Lower leg skin (tissue), 3 donors: ENCODE data around the gene NCMAP.

ENCODE experiments used
- POLR2A ChIP-seq, 2 donors: fragments of 450-650 bp; IDR thresholded peaks; one replicate each; pipeline ENCODE4 v1.6.1; 2016 to 2017; ENCODE audit warnings: antibody characterized with exemption in 2 of 2, mild to moderate bottlenecking in 1 of 2, moderate library complexity in 1 of 2
- TF ChIP-seq, protein P1 (sequence below), 3 donors: fragments of 450-650 bp; IDR thresholded peaks; one replicate each; pipeline ENCODE4 v1.5.1; 2016; ENCODE audit warnings: antibody characterized with exemption in 3 of 3, mild to moderate bottlenecking in 3 of 3, moderate library complexity in 2 of 3

DNA sequence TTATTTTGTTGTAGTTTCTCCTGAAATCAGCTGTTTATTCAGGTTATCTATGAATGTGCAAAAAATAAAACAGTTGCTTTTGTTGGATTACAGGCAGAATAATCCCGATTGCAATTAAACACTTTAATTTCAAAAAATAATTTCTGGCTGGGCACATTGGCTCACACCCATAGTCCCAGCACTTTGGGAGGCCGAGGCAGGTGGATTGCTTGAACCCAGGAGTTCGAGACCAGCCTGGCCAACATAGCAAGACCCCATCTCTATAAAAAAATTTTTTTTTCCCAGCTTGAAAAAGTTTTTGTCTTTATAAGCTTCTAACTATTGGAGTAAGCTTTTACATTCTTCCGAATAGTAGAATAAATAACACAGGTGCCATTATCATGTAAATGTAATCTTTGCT, 38.0 kb upstream of the NCMAP start:
- TF ChIP-seq POLR2A (IDR thresholded peaks at IDR 0.05), result no peak
- TF ChIP-seq, protein P1, sequence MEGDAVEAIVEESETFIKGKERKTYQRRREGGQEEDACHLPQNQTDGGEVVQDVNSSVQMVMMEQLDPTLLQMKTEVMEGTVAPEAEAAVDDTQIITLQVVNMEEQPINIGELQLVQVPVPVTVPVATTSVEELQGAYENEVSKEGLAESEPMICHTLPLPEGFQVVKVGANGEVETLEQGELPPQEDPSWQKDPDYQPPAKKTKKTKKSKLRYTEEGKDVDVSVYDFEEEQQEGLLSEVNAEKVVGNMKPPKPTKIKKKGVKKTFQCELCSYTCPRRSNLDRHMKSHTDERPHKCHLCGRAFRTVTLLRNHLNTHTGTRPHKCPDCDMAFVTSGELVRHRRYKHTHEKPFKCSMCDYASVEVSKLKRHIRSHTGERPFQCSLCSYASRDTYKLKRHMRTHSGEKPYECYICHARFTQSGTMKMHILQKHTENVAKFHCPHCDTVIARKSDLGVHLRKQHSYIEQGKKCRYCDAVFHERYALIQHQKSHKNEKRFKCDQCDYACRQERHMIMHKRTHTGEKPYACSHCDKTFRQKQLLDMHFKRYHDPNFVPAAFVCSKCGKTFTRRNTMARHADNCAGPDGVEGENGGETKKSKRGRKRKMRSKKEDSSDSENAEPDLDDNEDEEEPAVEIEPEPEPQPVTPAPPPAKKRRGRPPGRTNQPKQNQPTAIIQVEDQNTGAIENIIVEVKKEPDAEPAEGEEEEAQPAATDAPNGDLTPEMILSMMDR (IDR thresholded peaks at IDR 0.05), result no peak
